ENCODE data around the gene STIP1. TPM values are rescaled to one million over a fixed set of nuclear protein-coding genes. Genes with fewer than 3 reads are reported as not detected.
"Not testable (repeated sequence)": the region's sequence is repeated elsewhere in the genome, so short reads cannot be mapped to it uniquely, and the experiment has no call there.

STIP1 gene
- total RNA-seq, 1 donor from 2014 or later = 267 TPM

- intact Hi-C loops (cut with micrococcal nuclease) = no loop called here
Observed at GRCh38 chr11:64157631-64158394, 28.2 kb upstream of the STIP1 start.

GRCh38 chr11:64161037-64161436 lies 24.9 kb upstream of the STIP1 start:
- intact Hi-C loops (cut with micrococcal nuclease) = no loop called here

GRCh38 chr11:64162769-64163168 lies 23.2 kb upstream of the STIP1 start:
- intact Hi-C loops (cut with micrococcal nuclease) = not testable (repeated sequence)

- intact Hi-C loops (cut with micrococcal nuclease) = no loop called here
Observed at GRCh38 chr11:64163951-64164350, 22.0 kb upstream of the STIP1 start.

- intact Hi-C loops (cut with micrococcal nuclease) = no loop called here
Observed at GRCh38 chr11:64164392-64165312, 21.3 kb upstream of the STIP1 start.

GRCh38 chr11:64165481-64165841 lies 20.5 kb upstream of the STIP1 start:
- intact Hi-C loops (cut with micrococcal nuclease) = no loop called here

- intact Hi-C loops (cut with micrococcal nuclease) = loop anchor here (2.0 kb wide), 1 partner anchor 19 kb away; no protein-coding TSS in a partner anchor
Observed at GRCh38 chr11:64165842-64166635, 19.9 kb upstream of the STIP1 start, which contains the start of gene MACROD1. MACROD1 (minus strand) TSS chr11:64166113; CDS start chr11:64165994, 119 bp downstream.

GRCh38 chr11:64170419-64170818 lies 15.6 kb upstream of the STIP1 start:
- intact Hi-C loops (cut with micrococcal nuclease) = no loop called here

- intact Hi-C loops (cut with micrococcal nuclease) = no loop called here
Observed at GRCh38 chr11:64173616-64174355, 12.2 kb upstream of the STIP1 start.

- intact Hi-C loops (cut with micrococcal nuclease) = no loop called here
Observed at GRCh38 chr11:64176751-64177150, 9.2 kb upstream of the STIP1 start.

GRCh38 chr11:64178203-64178602 lies 7.8 kb upstream of the STIP1 start:
- intact Hi-C loops (cut with micrococcal nuclease) = no loop called here

- intact Hi-C loops (cut with micrococcal nuclease) = no loop called here
Observed at GRCh38 chr11:64178951-64179639, 6.9 kb upstream of the STIP1 start.

- intact Hi-C loops (cut with micrococcal nuclease) = no loop called here
Observed at GRCh38 chr11:64180891-64181290, 5.1 kb upstream of the STIP1 start.

- intact Hi-C loops (cut with micrococcal nuclease) = no loop called here
Observed at GRCh38 chr11:64181506-64182411, 4.2 kb upstream of the STIP1 start.

- intact Hi-C loops (cut with micrococcal nuclease) = loop anchor here (2.0 kb wide), 1 partner anchor 17 kb away; the partner anchor contains the start of gene MACROD1
Observed at GRCh38 chr11:64183890-64184289, 2.1 kb upstream of the STIP1 start.

GRCh38 chr11:64185175-64185692 lies 737 bp upstream of the STIP1 start:
- intact Hi-C loops (cut with micrococcal nuclease) = loop anchor here (1.0 to 2.0 kb wide), 3 partner anchors 18 to 347 kb away; partner anchors contain the start of genes ESRRA and MACROD1

GRCh38 chr11:64186492-64187165 lies 658 bp downstream of the STIP1 start:
- intact Hi-C loops (cut with micrococcal nuclease) = loop anchor here (1.0 to 2.0 kb wide), 2 partner anchors 20 to 54 kb away; partner anchors contain the start of genes FERMT3 and FKBP2

GRCh38 chr11:64192434-64192833 lies 6.5 kb downstream of the STIP1 start:
- intact Hi-C loops (cut with micrococcal nuclease) = no loop called here

All from T-helper 2 cell treated with Interferon-gamma antibody and Interleukin-4, amounts not matched to agents 100 ng/mL and 5 ng/mL, for 36 hours (primary cell).